Esophagus squamous epithelium (tissue), 5 donors: ENCODE measurements around the gene CNPPD1. TPM values are rescaled to one million over a fixed set of nuclear protein-coding genes. Genes with fewer than 3 reads are reported as not detected.

Experiments
- DNase-seq: peaks from one replicate; lab custom pipeline; 2025; lab: John Stamatoyannopoulos, UW
- H3K27ac ChIP-seq, 4 donors: fragments of 200-600 bp; sonication (generic); one replicate each; pipeline ENCODE4 v1.5.1; 2016 to 2019; ENCODE audit warnings: mild to moderate bottlenecking in 1 of 4
- H3K27me3 ChIP-seq, 4 donors: fragments of 200-600 bp; sonication (generic); 1 replicate in 3 of 4; 2 replicates in 1 of 4; pipeline versions ENCODE4 v1.5.1 to v1.6.0; 2017 to 2021; ENCODE audit warnings: antibody characterized with exemption in 1 of 4
- H3K36me3 ChIP-seq, 3 donors: fragments of 200-600 bp; sonication (generic); one replicate each; pipeline ENCODE4 v1.5.1; 2016 to 2019
- H3K4me1 ChIP-seq, 3 donors: fragments of 200-600 bp; sonication (generic); one replicate each; pipeline ENCODE4 v1.5.1; 2017 to 2019
- H3K4me3 ChIP-seq, 4 donors: fragments of 200-600 bp; sonication (generic); 1 replicate in 3 of 4; 2 replicates in 1 of 4; pipeline ENCODE4 v1.5.1; 2016 to 2019; ENCODE audit warnings: mild to moderate bottlenecking in 2 of 4, moderate library complexity in 1 of 4
- H3K9me3 ChIP-seq, 3 donors: fragments of 200-600 bp; sonication (generic); one replicate each; pipeline ENCODE4 v1.5.1; 2016 to 2019
- POLR2A ChIP-seq, 4 donors: fragments of 450-650 bp; IDR thresholded peaks; one replicate each; pipeline ENCODE4 v1.6.1; 2017; ENCODE audit warnings: antibody characterized with exemption in 4 of 4, mild to moderate bottlenecking in 4 of 4, moderate library complexity in 3 of 4
- WGBS, 2 donors: methylation state at CpG; one replicate each; pipeline ENCODE4 v1.1.5; 2018; 5-methylcytosine and 5-hydroxymethylcytosine counted together
- intact Hi-C: fragments of 100-400 bp; cut with DNase I; formaldehyde crosslinking; loops from one replicate; pipeline ENCODE4 v1.15.0; 2022
- total RNA-seq, 4 donors: library from RNA; depleted of rRNA; stranded (reverse); fragments of >200 nt; gene quantifications; one replicate each; pipeline ENCODE4 v1.1.0, GENCODE V29; 2016
- TF ChIP-seq, protein P1 (sequence below), 6 experiments: fragments of 450-650 bp in 4 of 6; fragments of 200-600 bp in 2 of 6; sonication (generic) in 2 of 6; IDR thresholded peaks; one replicate each; pipeline ENCODE4 v1.5.1; 2016 to 2019; ENCODE audit warnings: antibody characterized with exemption in 6 of 6, mild to moderate bottlenecking in 4 of 6, moderate library complexity in 4 of 6
- donor health status: DM: yes; HTN: yes; CAD: no.

CNPPD1 gene
- total RNA-seq, 4 donors from 2014 or later, result 35.3 to 49.8 (median 42.0) TPM

DNA sequence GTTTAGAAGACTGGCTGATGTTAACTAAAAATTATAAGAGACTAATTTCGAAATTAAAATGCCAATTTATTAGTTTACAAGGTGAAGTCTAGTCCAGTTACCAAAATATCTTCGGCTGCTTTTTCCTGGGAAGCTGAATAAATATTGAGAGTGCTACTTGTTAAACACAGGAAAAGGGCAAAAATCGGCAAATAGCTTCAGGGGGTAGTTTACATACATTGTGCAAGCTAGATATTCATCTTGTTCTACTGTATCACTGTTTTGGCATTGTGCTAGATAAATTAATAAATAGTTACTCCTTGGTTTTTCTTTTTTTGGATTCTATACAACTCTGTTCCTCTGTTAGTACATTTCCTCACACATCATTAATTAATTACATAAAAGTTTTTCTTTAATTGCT, 45.4 kb downstream of the CNPPD1 start:
- DNase-seq, result no peak
- no peaks in the 10 kb centered on the region for H3K9me3 ChIP-seq
- H3K27me3 ChIP-seq, result no peaks in the 10 kb centered on the region
- WGBS, 2 donors, result 57 to 66% methylated on average over 3 of the region's 3 CpGs
- peaks cover 0 to 12% (median 0%) of the 10 kb centered on the region in 3 donors for H3K4me1 ChIP-seq
- TF ChIP-seq, protein P1, sequence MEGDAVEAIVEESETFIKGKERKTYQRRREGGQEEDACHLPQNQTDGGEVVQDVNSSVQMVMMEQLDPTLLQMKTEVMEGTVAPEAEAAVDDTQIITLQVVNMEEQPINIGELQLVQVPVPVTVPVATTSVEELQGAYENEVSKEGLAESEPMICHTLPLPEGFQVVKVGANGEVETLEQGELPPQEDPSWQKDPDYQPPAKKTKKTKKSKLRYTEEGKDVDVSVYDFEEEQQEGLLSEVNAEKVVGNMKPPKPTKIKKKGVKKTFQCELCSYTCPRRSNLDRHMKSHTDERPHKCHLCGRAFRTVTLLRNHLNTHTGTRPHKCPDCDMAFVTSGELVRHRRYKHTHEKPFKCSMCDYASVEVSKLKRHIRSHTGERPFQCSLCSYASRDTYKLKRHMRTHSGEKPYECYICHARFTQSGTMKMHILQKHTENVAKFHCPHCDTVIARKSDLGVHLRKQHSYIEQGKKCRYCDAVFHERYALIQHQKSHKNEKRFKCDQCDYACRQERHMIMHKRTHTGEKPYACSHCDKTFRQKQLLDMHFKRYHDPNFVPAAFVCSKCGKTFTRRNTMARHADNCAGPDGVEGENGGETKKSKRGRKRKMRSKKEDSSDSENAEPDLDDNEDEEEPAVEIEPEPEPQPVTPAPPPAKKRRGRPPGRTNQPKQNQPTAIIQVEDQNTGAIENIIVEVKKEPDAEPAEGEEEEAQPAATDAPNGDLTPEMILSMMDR (IDR thresholded peaks at IDR 0.05), result no peak
- no peak for TF ChIP-seq POLR2A (IDR thresholded peaks at IDR 0.05)
- H3K36me3 ChIP-seq, result peaks cover 0 to under 1% (median 0%) of the 10 kb centered on the region in 3 donors
- no peak overlapping the region for H3K4me3 ChIP-seq
- intact Hi-C loops, result no loop called here
- H3K27ac ChIP-seq, result no peak overlapping the region

DNA sequence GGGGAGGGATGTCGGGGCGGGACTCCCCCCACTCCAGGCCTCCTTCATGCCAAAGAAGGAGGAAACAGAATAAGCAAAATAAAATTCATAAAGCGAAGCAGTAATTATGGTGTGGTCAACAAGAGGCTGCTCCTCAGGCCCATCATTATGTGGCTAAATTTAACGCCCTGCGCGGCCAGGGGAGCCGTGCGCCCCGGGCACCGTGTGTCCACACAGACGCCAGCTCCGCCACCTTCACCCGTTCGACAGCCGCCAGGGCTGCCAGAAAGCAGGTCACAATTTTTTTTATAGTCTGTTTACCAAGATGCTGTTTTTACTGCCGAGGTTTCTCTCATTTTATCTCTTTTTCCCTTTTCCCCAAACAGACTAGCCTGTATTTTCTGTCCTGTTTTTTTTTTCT, 47.1 kb downstream of the CNPPD1 start:
- DNase-seq, result no peak
- intact Hi-C loops, result no loop called here

DNA sequence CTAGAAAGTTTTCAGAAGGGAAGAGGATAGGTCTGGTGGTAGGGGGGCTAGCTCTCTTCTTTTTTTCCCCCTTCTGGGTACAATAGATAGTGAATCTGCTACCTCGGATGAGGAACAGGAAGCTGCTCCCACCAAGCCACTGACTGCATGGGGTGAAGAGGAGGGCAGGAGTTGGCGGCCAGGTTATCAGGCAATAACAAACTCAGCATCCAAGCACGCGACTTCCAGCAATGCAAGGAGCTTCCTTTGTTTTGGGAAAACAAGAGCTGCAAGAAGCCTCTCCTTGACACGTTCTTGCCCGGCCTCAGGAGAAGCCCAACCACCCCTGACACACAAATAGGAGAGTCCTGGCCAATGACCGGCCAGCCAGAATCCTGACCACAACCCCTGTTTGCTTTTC, 48.3 kb downstream of the CNPPD1 start:
- TF ChIP-seq POLR2A (IDR thresholded peaks at IDR 0.05), result no peak
- TF ChIP-seq, protein P1 (IDR thresholded peaks at IDR 0.05), result no peak
- intact Hi-C loops, result no loop called here
- WGBS, 2 donors, result 68% methylated on average over 4 to 7 of the region's 7 CpGs

More for the DNA sequence above, 47.1 kb downstream of the CNPPD1 start:
- H3K4me3 ChIP-seq, result no peak overlapping the region
- no peaks in the 10 kb centered on the region for H3K27me3 ChIP-seq
- no peaks in the 10 kb centered on the region for H3K9me3 ChIP-seq
- peaks cover 0 to 16% (median 0%) of the 10 kb centered on the region in 3 donors for H3K4me1 ChIP-seq
- TF ChIP-seq POLR2A (IDR thresholded peaks at IDR 0.05), result no peak
- TF ChIP-seq, protein P1 (IDR thresholded peaks at IDR 0.05), result no peak
- 98% methylated on average over 15 to 16 of the region's 16 CpGs for WGBS, 2 donors
- H3K27ac ChIP-seq, result no peak overlapping the region
- H3K36me3 ChIP-seq, result no peaks in the 10 kb centered on the region

DNA sequence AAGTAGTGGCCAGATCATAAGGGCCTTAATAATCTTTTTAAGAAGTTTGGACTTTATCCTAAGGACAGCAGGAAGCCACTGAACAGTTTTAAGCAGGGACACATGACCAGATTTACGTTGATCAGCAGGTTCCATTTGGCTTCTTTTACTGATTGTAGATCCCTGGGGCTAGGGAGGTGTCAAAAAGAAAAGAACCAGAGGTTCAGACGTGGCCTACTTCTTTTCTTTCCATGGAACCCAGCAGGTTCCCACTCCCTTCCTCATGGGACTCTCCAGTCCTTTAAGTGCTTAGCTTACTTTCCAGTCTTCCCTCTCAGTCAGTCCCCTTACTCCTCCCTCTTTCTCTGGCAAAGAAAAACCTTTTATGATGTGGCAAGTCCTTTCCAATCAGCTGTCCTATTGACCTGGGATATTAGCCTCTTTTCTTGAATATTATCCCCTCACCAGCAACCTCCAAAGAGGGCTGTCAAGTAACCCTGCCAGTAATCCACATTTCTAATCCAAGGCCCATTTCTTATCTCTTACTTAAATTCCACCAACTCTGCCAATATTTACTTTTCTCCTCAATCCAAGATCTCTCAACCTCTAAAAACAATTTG, 49.6 kb downstream of the CNPPD1 start:
- Histone ChIP-seq H3K9me3 (no peaks in the 10 kb centered on the region), H3K27ac (no peak overlapping the region), H3K27me3 (no peaks in the 10 kb centered on the region), H3K4me3 (no peak overlapping the region), H3K36me3 (no peaks in the 10 kb centered on the region), H3K4me1 (peaks cover 0 to 30% (median 4%) of the 10 kb centered on the region in 3 donors)
- 28 to 47% methylated on average over 2 of the region's 2 CpGs for WGBS, 2 donors
- no peak for DNase-seq
- TF ChIP-seq, protein P1 (IDR thresholded peaks at IDR 0.05), result no peak
- TF ChIP-seq POLR2A (IDR thresholded peaks at IDR 0.05), result no peak
- intact Hi-C loops, result no loop called here

More for the DNA sequence above, 48.3 kb downstream of the CNPPD1 start:
- H3K4me3 ChIP-seq, result no peak overlapping the region
- H3K27ac ChIP-seq, result no peak overlapping the region
- no peaks in the 10 kb centered on the region for H3K9me3 ChIP-seq
- peaks cover 0 to 17% (median 0%) of the 10 kb centered on the region in 3 donors for H3K4me1 ChIP-seq
- no peaks in the 10 kb centered on the region for H3K36me3 ChIP-seq
- no peak for DNase-seq
- H3K27me3 ChIP-seq, result no peaks in the 10 kb centered on the region

DNA sequence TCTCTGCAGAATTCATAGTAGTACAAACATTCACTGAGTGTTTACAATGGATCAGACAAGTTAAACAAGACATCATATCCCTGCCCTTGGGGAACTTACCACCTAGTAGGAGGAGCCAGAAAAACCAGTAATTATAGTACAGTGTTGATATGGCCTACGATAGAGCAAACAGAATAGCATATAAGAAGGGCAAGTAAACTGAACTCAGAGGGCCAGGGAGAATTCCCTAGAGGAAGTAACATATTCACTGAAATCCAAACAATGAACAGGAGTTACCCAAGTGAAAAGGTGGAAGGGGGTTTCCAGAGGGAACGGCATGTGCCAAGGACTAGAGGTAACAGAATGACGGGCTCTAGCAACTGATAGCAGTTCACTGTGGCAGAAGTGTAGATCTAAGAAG, 50.2 kb downstream of the CNPPD1 start:
- Histone ChIP-seq H3K27ac (peak overlapping the region in 1 of 4 donors; percentile 10), H3K36me3 (no peaks in the 10 kb centered on the region), H3K4me1 (peaks cover 0 to 33% (median 4%) of the 10 kb centered on the region in 3 donors), H3K27me3 (no peaks in the 10 kb centered on the region), H3K9me3 (no peaks in the 10 kb centered on the region), H3K4me3 (no peak overlapping the region)
- intact Hi-C loops, result no loop called here
- no peak for DNase-seq
- 44 to 53% methylated on average over 3 of the region's 3 CpGs for WGBS, 2 donors
- TF ChIP-seq, protein P1 (IDR thresholded peaks at IDR 0.05), result no peak
- TF ChIP-seq POLR2A (IDR thresholded peaks at IDR 0.05), result no peak
